HL-60 (cell line): Measurements from ENCODE around the gene ARHGAP27.
"Not testable (repeated sequence)": the region's sequence is repeated elsewhere in the genome, so short reads cannot be mapped to it uniquely, and the experiment has no call there.

ENCODE experiments used
- CTCF ChIP-seq: IDR thresholded peaks from one replicate; pipeline ENCODE4 v1.5.1; 2011; ENCODE audit warnings: low read length, control low read depth, inconsistent platforms; ENCODE audit not compliant: insufficient read depth
- GABPA ChIP-seq: IDR thresholded peaks from 2 replicates; pipeline ENCODE4 v1.6.1; 2012; ENCODE audit warnings: low read depth
- POLR2AphosphoS5 ChIP-seq: IDR thresholded peaks from 2 replicates; pipeline ENCODE4 v1.6.1; 2012; ENCODE audit warnings: low read depth
- REST ChIP-seq: IDR thresholded peaks from 2 replicates; pipeline ENCODE4 v1.6.1; 2012; ENCODE audit warnings: low read depth; ENCODE audit not compliant: insufficient replicate concordance

- not testable (repeated sequence) for TF ChIP-seq CTCF, GABPA, POLR2AphosphoS5, REST
Observed at GRCh38 chr17:45449708-45450329, 17.1 kb upstream of the ARHGAP27 start.
